HG03571 (cell line): Measurements from ENCODE around the gene LRMDA.
"Not testable (repeated sequence)": the region's sequence is repeated elsewhere in the genome, so short reads cannot be mapped to it uniquely, and the experiment has no call there.

Experiments
- ATAC-seq: cut with Tn5 transposase; IDR thresholded peaks from one replicate; pipeline ENCODE4 v1.9.1; 2021; ENCODE audit not compliant: unreplicated experiment

The LRMDA gene

GRCh38 chr10:76492678-76493472 lies 1061.5 kb downstream of the LRMDA start:
- ATAC-seq: no peak

DNA sequence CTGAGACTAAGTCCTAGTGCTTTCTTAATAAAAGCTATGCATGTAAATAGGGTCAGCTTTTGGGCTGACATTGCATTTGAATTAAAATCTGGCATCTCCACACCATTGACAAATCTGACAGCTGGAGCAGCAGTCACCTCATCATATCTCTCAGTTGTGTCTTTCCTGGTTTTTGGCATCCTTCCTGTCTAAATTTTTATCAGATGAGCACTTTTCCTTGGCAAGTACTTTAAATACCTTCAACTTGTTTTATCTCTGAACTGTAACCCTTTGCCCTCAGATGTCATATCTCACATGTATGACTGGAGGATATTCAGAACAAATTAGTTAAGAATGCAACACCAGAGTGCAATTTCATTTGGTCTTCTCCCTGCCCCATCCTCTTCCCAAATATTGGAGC lies 1066.2 kb downstream of the LRMDA start:
- ATAC-seq: no peak

DNA sequence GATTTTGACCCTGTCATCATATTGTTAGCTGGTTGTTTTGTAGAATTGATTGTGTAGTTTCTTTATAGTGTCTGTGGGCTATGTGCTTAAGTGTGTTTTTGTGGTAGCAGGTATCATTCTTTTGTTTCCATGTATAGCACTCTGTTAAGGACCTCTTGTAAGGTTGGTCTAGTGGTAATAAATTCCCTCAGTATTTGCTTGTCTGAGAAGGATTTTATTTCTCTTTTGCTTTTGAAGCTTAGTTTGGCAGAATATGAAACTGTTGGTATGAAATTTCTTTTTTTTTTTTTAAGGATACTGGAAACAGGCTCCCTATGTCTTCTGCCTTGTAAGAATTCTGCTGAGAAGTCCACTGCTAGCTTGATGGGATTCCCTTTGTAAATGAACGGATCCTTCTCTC lies 1073.4 kb downstream of the LRMDA start:
- ATAC-seq: no peak

DNA sequence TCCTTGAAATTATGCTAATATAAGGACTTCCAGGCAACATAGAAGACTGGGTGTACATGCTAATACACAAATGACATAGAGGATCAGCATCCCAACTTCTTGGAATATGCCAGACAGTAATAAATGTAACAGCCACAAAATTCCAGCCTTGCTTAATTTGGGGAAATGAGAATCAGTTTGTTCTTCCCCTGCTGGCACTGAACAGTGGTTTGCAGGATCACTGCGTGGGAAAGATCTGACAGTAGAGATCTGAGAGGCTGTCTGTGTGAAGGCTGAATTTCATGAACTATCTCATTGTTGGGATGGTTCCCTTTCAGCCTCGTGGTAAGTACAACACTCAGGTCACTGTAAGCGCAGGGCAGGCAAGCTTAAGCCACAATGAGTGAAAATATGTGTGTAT lies 1078.0 kb downstream of the LRMDA start:
- ATAC-seq: no peak

DNA sequence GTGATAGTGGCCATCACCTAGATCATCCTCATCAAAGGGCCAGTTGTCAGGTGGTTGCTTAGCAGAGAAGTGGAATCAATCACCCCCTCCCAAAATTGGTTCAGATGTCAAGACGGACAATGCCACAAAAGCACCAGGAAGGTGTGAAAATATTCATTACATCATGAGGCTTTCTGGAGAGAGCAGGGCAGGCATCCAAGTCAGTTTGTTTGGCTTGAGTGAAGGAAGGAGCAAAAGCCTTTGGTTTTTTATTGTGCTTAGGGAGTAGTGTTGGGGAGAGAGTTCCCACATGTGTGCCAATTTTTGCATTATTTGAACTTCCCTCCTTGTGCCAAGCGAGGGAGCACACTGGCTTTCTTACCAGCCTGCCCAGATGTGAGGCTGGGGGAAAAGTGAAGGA lies 1082.9 kb downstream of the LRMDA start:
- ATAC-seq: no peak

DNA sequence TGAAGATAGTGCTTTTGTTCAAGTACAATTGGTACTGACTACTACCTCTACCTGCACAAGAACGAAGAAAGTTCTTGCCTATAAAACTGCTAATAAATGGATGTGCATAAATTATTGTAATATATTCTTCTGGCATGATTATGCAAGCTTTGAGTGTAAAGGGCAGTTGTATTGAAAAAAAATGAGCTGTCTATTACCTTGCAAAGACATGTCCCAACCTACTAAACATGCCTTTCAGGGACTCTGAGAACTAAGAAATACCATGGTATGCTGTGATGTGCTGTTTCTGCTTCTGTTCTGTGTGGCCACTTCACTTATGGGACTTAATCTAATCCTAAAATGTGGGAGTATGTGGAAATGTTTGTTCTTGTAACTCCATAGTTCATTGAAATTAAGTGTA lies 1083.4 kb downstream of the LRMDA start:
- ATAC-seq: no peak

DNA sequence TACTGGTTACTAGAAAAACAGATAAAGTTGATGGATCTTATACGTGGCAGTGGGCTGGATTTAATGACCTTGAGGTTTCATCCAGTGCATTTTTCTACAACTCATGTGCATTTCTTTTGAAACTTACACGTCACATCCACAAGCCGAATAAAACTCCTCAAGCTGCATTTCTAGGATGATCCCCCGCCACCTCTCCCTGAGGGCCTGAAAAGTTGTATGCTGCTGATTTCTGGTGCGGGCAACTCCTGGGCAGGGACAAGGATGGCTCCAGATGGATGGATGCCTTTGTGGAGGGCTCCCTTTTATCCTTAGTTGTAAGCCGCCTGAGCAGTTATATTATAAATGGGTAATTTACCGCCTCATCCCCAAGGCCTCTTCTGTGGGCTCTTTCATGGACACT lies 1091.1 kb downstream of the LRMDA start:
- ATAC-seq: no peak

GRCh38 chr10:76523246-76523645 lies 1091.8 kb downstream of the LRMDA start:
- ATAC-seq: no peak

DNA sequence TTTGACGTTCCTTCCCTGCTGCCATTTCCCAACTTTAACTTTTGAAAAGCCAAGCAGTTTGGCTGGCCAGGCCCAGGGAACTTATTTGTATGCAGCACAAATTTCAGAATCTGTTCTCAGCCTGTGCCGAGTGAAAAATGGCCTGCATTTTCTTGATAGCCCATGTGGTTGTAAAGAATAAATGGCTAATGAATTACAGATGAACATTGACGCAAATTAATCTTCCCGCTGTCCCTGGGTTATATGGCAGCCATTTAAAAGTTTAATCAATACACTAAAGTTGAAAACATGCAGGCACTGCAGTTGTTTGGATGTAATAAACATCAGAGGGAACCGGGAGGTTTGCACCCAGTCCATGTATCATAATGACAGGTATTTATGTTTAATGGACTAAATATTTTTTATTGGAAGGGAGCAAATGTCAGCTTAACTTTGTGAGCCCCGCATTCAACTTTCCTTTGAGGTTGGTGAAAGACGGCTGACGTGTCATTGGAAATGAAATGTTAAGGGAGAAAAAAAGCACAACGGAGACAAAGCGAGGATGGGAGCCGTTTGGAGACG lies 1092.4 kb downstream of the LRMDA start:
- ATAC-seq: no peak

GRCh38 chr10:76526833-76527232 lies 1095.4 kb downstream of the LRMDA start:
- ATAC-seq: not testable (repeated sequence)

- no peak for ATAC-seq
These were observed 1108.9 kb downstream of the LRMDA start for GRCh38 chr10:76540331-76540730.

GRCh38 chr10:76540786-76541185 lies 1109.4 kb downstream of the LRMDA start:
- ATAC-seq: no peak

DNA sequence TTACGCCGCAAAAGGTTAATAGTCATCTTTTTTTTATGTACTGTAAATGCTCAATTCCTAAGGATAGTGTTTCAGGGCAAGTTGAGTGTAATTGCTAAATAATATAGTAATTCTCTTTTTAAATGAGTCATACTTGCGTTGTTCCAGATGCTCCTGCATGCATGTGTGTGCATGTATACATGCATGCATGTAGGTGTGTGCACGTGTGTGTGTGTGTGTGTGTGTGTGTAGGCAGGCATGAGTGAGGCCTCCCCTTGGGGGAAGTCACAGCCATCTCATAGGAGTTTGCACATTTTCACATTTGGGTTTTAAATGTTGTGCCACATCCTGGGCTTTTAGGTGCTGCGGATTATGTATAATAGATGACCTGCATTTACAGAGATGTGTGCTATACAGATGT lies 1110.4 kb downstream of the LRMDA start:
- no peak for ATAC-seq

- no peak for ATAC-seq
These were observed 1111.0 kb downstream of the LRMDA start for GRCh38 chr10:76542307-76542930.

GRCh38 chr10:76543655-76544054 lies 1112.2 kb downstream of the LRMDA start:
- ATAC-seq: no peak

GRCh38 chr10:76544789-76545188 lies 1113.4 kb downstream of the LRMDA start:
- no peak for ATAC-seq

DNA sequence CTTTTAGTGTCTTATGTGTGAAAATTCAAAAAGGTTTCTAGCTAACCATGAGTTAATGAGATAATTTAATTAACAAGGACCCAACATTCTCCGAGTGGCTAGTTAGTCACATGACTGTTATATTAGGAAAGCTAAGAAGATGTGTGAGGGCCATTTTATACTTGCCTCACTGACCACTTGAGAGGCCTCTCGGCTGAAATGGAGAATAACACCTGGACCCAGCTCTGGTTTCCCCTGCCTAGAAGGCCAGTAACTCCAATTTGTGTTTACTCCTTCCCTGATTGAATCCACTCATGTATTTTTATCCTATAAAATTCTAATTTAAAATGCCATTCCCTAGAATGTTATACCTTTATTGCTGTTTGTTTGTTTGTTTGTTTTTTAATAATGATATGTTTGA lies 1115.0 kb downstream of the LRMDA start:
- ATAC-seq: no peak

DNA sequence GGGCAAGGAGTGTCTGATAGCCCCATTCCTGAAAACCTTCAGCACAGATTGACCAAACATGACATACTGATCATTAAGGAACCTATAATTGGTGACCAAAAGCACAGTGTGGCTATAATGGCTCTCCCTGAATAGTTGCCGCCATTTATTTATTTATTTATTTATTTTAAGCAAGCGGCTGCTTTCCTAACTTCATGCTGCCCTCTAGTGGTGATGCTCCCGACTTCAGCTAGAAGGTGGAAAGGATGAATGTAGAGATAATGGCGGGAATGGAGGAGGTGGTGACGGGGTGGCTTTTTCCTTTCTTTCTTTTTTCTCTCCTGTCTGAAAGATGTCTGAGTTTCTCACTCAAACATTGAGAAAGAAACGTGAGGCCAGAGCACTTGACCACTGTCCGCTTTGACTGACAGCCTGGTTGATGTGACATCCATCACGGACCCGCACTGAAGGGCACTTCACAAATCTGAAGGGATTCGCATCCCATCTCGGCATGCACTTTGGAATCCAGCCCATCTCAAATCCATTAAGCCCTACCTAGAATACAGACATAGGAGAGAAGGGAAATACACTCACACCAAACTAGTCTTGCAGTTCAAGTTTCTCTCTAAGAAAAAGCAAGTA lies 1116.0 kb downstream of the LRMDA start:
- ATAC-seq: no peak

DNA sequence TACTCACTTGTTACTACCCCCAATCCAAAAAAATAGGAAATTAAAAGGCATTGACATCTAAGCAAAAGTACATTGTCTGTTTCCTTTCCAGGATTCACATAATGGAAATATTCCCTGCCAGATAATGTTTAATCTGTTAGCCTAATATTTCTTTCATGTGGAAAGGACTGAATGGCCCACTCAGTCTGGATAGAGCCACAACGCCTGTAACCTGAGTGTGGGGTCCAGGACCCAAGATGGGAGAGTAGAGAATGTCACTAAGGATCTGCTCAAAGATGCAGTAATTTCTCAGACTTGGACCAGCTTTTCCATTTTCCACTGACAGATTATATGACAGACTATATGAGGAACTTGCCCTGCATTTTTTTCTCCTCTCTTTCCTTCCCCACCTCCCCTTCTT lies 1117.3 kb downstream of the LRMDA start:
- ATAC-seq: no peak

DNA sequence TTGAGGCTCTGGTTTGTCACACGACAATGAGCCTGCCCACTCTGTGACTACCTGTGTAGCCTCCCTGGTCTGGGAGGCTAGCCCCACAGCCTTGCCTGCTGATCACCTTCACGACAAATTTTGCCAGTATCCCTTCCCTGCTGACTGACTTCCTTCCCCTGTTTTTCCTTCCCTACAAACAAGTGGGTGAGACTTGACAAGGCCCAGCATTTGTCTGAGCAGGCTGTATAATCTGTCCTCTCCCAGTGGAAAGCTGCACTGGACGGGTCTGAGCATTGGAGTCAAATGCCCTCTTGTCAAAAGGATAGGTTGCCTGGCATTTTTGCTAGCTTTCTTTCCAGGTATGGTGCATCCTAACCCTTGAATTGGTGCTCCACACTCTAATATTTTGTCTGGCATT lies 1117.7 kb downstream of the LRMDA start:
- ATAC-seq: no peak

DNA sequence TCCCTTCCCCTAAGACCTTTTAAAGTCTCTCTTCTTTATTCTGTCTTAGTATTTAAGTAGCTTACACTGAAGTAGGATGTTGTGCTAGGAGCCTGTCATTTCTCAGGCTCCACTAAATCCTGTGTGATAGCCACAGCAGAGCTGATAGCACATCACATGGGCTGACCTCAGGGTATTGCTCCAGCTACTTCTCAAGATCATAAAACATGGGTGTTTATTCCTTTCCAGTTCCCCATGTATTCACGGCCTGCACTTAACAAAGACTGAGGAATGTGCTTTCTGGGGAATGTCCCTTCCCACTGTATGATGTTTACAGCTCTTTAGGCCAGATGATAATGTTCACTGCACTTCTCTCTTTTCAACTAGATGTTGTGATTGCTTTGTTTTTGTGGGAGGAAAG lies 1119.4 kb downstream of the LRMDA start:
- ATAC-seq: no peak
